Measurements from ENCODE around the gene PAPLN.
A peak's percentile ranks its signal among the peaks of the same experiment; 100 is the strongest.

The PAPLN gene

DNA sequence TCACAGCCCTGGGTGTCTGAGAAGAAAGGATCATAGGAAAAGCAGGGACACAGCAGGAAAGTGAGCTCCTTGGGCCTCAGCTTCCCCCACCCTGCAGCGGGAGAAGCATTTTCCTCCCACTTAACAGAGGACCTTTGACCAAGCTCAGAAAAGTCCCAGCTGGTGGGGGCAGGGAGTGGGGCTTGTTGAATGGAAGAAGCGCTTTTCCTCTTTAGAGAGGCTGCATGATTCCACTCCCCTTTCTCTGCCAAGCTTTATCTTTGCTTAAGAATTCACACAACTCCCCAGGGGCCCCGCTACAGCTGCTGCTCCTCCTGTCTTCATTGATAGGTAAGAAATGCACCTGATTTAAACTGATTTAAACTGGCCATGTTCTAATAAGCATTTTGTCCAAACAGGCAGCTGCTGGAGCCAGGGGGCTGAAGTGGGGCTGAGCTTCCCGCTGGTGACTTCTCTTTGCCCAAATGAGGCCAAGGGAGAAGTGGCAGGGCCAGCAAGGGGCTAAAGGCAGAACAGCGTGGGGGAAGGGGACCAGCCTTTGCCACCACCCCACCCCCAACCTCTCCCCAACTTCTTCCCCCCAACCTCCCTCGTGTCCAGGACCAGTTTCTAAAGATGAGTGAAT, 1.7 kb upstream of the PAPLN start:
- FAIRE-seq (no peak), DNase-seq (ENCODE audit: insufficient read length, low spot score) (peak; percentile 25)
- TF ChIP-seq POLR2A (IDR thresholded peaks at IDR 0.05; ENCODE audit: low read depth, low read length): no peak

DNA sequence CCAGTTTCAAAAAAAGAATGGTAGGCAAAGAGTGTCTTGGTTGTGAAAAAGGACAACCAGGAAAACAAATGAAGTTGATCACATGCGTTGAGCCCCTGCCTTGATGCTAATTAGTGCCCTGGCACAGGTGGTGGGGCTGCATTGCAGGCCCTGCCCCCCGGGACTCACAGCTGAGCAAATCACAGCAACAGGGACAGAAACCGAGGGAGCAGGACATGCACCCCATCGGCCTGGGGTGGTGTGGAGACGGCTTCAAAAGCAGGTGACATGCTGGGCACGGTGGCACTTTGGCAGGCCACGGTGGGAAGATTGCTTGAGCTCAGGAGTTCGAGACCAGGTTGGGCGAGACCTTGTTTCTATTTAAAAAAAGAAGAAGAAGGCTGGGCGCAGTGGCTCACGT, 1.1 kb upstream of the PAPLN start:
- peak; percentile 6 for DNase-seq (ENCODE audit: insufficient read length, low spot score)
- no peak for FAIRE-seq
- TF ChIP-seq POLR2A (IDR thresholded peaks at IDR 0.05; ENCODE audit: low read depth, low read length): no peak

DNA sequence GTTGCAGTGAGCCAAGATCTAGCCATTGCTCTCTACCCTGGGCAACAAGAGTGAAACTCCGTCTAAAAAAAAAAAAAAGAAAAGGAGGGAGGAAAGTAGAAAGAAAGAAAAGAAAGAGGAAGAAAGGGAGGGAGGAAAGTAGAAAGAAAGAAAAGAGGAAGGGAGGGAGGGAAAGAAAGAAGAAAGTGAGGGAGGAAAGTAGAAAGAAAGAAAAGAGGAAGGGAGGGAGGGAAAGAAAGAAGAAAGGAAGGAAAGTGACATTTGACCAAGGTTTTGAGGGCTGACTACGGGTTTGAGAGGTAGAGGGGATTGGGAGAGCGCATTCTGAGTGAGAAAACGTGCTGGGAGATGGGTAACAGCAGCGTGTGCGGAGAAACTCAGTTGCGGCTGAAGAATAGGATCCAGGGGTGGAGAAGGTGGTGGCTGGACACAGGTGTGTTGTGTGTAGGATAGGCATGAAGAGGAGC, 521 bp upstream of the PAPLN start:
- FAIRE-seq (no peak), DNase-seq (ENCODE audit: insufficient read length, low spot score) (no peak)
- TF ChIP-seq POLR2A (IDR thresholded peaks at IDR 0.05; ENCODE audit: low read depth, low read length): no peak

DNA sequence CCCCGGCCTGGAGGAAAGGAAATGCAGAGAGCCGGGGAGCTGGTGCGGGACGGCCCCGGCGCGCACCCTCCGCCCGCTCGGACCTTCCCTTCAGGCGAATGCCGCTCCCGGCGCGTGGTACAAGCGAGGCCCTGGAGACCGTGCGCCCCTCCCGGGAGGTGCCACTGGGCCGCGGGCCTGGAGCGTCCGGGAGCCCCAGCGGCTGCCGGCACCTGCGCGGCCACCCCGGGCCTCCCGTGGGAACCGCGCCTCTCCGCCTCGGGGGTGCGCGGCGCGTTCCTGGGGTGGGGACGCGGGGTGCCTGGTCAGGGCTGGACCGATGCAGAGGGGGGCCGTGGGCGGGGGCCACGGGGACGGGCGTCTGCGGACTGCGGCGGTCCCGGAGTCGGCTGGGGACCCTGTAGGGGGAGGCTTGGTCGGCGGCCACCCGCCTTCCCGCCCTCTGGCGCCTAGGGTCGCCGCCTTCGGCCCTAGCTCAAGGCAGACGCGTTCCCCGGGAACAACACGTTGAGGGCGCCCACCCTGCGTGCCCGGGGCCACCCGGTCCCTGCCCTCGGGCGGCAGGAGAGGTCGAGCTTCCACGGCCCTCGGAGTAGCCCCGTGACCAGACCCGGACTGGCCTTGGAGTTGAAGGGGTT, 599 bp downstream of the PAPLN start:
- peak; percentile 5 for DNase-seq (ENCODE audit: insufficient read length, low spot score)

DNA sequence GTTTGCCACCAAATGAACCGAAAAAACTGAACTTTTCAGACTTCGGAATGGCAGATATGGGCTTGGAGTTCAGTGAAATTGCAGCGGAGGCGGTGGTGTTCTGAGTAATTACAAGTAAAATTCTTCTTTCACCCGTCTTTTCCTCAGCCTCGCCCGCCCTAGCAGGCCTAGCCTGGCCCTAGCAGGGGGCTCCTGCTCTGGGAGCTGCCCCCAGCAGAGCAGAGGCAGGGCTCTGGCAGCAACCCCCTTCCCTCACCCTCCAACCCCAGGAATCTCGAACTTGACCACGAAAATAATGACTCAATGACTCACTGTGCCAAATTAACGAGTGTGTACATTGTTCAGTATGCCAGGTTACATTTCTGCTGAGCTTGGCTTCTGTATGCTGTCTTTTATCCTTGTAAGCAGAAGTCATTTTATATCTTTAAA, 1.1 kb downstream of the PAPLN start:
- TF ChIP-seq POLR2A (IDR thresholded peaks at IDR 0.05; ENCODE audit: low read depth, low read length): no peak
- DNase-seq (ENCODE audit: insufficient read length, low spot score) (peak; percentile 88), FAIRE-seq (peak; percentile 38)

More for the DNA sequence above, 599 bp downstream of the PAPLN start:
- no peak for FAIRE-seq
- TF ChIP-seq POLR2A (IDR thresholded peaks at IDR 0.05; ENCODE audit: low read depth, low read length): no peak

GRCh38 chr14:73238941-73239340, 1.6 kb downstream of the PAPLN start:
- DNase-seq (ENCODE audit: insufficient read length, low spot score): peak; percentile 50
- TF ChIP-seq POLR2A (IDR thresholded peaks at IDR 0.05; ENCODE audit: low read depth, low read length): no peak
- FAIRE-seq: no peak

- FAIRE-seq (no peak), DNase-seq (ENCODE audit: insufficient read length, low spot score) (peak; percentile 62)
- TF ChIP-seq POLR2A (IDR thresholded peaks at IDR 0.05; ENCODE audit: low read depth, low read length): no peak
These were observed 2.3 kb downstream of the PAPLN start for GRCh38 chr14:73239393-73240241.

- DNase-seq (ENCODE audit: insufficient read length, low spot score): peak; percentile 16
- TF ChIP-seq POLR2A (IDR thresholded peaks at IDR 0.05; ENCODE audit: low read depth, low read length): no peak
- no peak for FAIRE-seq
These were observed 3.6 kb downstream of the PAPLN start for GRCh38 chr14:73240816-73241480.

DNA sequence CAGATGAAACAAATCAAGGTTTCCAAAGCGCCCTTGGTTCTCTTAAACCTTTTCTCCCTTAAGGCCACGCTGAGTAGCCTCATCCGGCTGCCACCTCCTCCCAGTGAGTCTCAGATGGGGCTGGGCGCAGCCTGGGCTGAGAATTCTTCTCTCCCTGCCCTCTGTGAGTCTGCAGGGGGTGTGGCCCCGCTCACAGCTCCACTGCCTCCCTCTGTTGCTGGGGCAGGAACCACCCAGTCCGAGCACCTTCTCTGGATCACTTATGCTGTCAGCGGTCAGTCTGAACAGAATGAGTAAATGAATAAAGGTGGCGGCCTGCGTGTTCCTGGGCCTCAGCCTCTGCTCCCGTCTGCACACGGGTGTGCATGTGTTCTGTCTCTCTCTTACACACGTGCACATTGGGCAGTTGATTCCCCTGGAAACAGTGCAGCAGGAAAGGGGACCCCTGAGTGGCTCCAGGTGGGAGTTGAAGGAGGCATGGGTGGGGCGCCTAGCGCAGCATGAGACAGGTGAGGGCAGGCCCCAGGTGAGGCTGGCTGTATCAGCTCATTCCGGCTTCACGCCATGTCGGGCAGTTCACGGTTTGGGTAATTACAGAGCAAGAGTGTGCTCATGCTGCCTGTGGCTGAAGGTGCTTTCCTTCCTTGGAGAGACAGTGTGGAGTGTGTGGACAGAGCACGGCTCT, 4.3 kb downstream of the PAPLN start:
- FAIRE-seq: no peak
- no peak for TF ChIP-seq POLR2A (IDR thresholded peaks at IDR 0.05; ENCODE audit: low read depth, low read length)
- peak; percentile 81 for DNase-seq (ENCODE audit: insufficient read length, low spot score)

DNA sequence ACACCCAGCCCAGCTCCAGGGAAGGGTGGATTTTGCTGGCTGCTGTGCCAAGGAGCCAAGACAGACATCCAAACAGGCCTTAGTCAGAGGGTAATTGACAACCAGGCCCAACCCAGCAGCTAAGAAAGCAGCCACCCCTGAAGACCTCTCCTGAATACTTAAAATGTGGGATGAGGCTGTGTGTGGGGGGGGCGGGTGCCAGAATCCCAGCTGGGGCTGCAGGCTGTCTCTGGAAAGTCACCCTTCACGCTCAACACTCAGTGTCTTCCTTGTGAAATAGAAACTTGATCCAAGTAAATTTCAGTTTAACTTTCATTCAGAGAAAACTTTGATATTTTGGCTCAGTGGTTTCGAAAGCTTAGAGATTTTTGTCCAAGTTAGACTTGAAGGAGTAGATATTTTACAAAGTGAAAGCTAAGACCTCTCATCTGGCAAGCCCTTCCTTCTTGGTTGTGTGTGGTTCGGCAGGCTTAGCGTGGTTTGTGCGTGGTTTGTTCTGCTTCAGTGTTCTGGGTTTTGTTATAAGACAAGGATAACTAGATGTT, 5.1 kb downstream of the PAPLN start:
- DNase-seq (ENCODE audit: insufficient read length, low spot score) (no peak), FAIRE-seq (no peak)
- TF ChIP-seq POLR2A (IDR thresholded peaks at IDR 0.05; ENCODE audit: low read depth, low read length): no peak

GRCh38 chr14:73243341-73243740, 6.0 kb downstream of the PAPLN start:
- no peak for FAIRE-seq
- no peak for TF ChIP-seq POLR2A (IDR thresholded peaks at IDR 0.05; ENCODE audit: low read depth, low read length)
- no peak for DNase-seq (ENCODE audit: insufficient read length, low spot score)

DNA sequence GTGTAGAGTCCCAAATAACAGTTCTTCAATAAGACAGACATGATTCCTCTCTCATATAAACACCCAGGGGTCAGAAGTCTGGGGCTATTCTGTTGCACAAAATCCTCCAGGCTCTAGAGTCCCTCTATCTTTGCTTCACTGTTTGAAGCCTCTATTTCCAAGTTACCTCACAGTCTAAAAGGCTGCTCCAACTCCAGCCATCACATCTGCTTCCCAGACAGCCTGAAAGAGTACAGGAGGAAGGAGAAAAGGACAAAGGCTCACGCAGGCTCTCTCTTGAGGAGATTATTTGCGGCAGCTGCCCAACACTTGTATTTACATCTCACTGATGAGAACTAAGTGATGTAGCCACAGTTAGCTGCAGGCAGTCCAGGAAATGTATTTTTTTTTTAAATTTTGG, 6.4 kb downstream of the PAPLN start:
- TF ChIP-seq POLR2A (IDR thresholded peaks at IDR 0.05; ENCODE audit: low read depth, low read length): no peak
- DNase-seq (ENCODE audit: insufficient read length, low spot score): no peak
- no peak for FAIRE-seq

Data from H54 (cell line).